ENCODE data around the gene LIN54.

LIN54 gene

DNA sequence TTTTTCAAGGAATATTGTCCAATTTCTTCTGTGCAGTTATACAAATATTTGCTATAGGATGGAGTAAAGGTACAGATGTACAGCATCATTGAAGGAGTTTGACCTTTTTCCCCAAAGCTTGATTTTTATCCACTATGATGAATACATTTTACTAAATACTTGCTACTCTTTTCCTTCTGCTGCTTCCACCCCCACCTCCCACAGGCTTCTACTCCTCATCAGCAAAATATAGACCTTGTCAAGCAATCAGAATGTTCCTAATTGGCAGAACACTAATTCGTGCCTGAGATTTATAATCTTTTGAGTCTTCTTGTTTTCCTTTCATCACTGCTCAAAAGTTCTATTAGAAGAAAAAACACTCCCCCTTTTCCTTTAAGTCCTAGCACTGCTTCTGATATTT is 113.9 kb downstream of the LIN54 start:
- Histone ChIP-seq H3K4me3 (ENCODE audit: low read length in 2 of 2) (no peak overlapping the region), H3K27me3 (ENCODE audit: control insufficient read depth in 2 of 2, insufficient read depth in 2 of 2, low read length in 2 of 2) (no peaks in the 10 kb centered on the region)

GRCh38 chr4:82893942-82894341 is 116.7 kb downstream of the LIN54 start:
- H3K9ac ChIP-seq (ENCODE audit: low read depth in 1 of 2, low read length in 2 of 2) = no peak overlapping the region
- H3K27ac ChIP-seq (ENCODE audit: low read depth in 2 of 2, low read length in 2 of 2) = no peak overlapping the region
- H3K27me3 ChIP-seq (ENCODE audit: control insufficient read depth in 2 of 2, insufficient read depth in 2 of 2, low read length in 2 of 2) = no peaks in the 10 kb centered on the region
- no peaks in the 10 kb centered on the region for H3K9me3 ChIP-seq (ENCODE audit: control insufficient read depth in 2 of 2, low read length in 2 of 2)
- H3K36me3 ChIP-seq (ENCODE audit: control insufficient read depth in 2 of 2, insufficient read depth in 2 of 2, low read length in 2 of 2) = peaks cover 15 to 23% of the 10 kb centered on the region in 2 donors
- H3K4me1 ChIP-seq (ENCODE audit: control insufficient read depth in 2 of 2, insufficient read depth in 2 of 2, low read length in 2 of 2) = peaks cover 12 to 22% of the 10 kb centered on the region in 2 donors
- H3K4me3 ChIP-seq (ENCODE audit: low read length in 2 of 2) = no peak overlapping the region

More for the DNA sequence above, 113.9 kb downstream of the LIN54 start:
- Histone ChIP-seq H3K4me1 (ENCODE audit: control insufficient read depth in 2 of 2, insufficient read depth in 2 of 2, low read length in 2 of 2) (peaks cover 4 to 21% of the 10 kb centered on the region in 2 donors), H3K9me3 (ENCODE audit: control insufficient read depth in 2 of 2, low read length in 2 of 2) (no peaks in the 10 kb centered on the region), H3K36me3 (ENCODE audit: control insufficient read depth in 2 of 2, insufficient read depth in 2 of 2, low read length in 2 of 2) (peaks cover 15 to 23% of the 10 kb centered on the region in 2 donors), H3K9ac (ENCODE audit: low read depth in 1 of 2, low read length in 2 of 2) (no peak overlapping the region), H3K27ac (ENCODE audit: low read depth in 2 of 2, low read length in 2 of 2) (no peak overlapping the region)

- Histone ChIP-seq H3K9ac (ENCODE audit: low read depth in 1 of 2, low read length in 2 of 2) (no peak overlapping the region), H3K4me3 (ENCODE audit: low read length in 2 of 2) (no peak overlapping the region), H3K9me3 (ENCODE audit: control insufficient read depth in 2 of 2, low read length in 2 of 2) (no peaks in the 10 kb centered on the region), H3K36me3 (ENCODE audit: control insufficient read depth in 2 of 2, insufficient read depth in 2 of 2, low read length in 2 of 2) (peaks cover 15 to 23% of the 10 kb centered on the region in 2 donors), H3K27ac (ENCODE audit: low read depth in 2 of 2, low read length in 2 of 2) (no peak overlapping the region), H3K27me3 (ENCODE audit: control insufficient read depth in 2 of 2, insufficient read depth in 2 of 2, low read length in 2 of 2) (no peaks in the 10 kb centered on the region), H3K4me1 (ENCODE audit: control insufficient read depth in 2 of 2, insufficient read depth in 2 of 2, low read length in 2 of 2) (peaks cover 15 to 17% of the 10 kb centered on the region in 2 donors)
Observed at GRCh38 chr4:82892467-82892802, 118.2 kb downstream of the LIN54 start.

GRCh38 chr4:82891707-82892466 is 118.7 kb downstream of the LIN54 start:
- no peaks in the 10 kb centered on the region for H3K9me3 ChIP-seq (ENCODE audit: control insufficient read depth in 2 of 2, low read length in 2 of 2)
- peaks cover 14 to 21% of the 10 kb centered on the region in 2 donors for H3K36me3 ChIP-seq (ENCODE audit: control insufficient read depth in 2 of 2, insufficient read depth in 2 of 2, low read length in 2 of 2)
- peak overlapping the region; percentile 99 for H3K27ac ChIP-seq (ENCODE audit: low read depth in 2 of 2, low read length in 2 of 2)
- peak overlapping the region; percentile 98 to 99 for H3K9ac ChIP-seq (ENCODE audit: low read depth in 1 of 2, low read length in 2 of 2)
- H3K27me3 ChIP-seq (ENCODE audit: control insufficient read depth in 2 of 2, insufficient read depth in 2 of 2, low read length in 2 of 2) = no peaks in the 10 kb centered on the region
- H3K4me3 ChIP-seq (ENCODE audit: low read length in 2 of 2) = peak overlapping the region; percentile 94
- peaks cover 15 to 17% of the 10 kb centered on the region in 2 donors for H3K4me1 ChIP-seq (ENCODE audit: control insufficient read depth in 2 of 2, insufficient read depth in 2 of 2, low read length in 2 of 2)

DNA sequence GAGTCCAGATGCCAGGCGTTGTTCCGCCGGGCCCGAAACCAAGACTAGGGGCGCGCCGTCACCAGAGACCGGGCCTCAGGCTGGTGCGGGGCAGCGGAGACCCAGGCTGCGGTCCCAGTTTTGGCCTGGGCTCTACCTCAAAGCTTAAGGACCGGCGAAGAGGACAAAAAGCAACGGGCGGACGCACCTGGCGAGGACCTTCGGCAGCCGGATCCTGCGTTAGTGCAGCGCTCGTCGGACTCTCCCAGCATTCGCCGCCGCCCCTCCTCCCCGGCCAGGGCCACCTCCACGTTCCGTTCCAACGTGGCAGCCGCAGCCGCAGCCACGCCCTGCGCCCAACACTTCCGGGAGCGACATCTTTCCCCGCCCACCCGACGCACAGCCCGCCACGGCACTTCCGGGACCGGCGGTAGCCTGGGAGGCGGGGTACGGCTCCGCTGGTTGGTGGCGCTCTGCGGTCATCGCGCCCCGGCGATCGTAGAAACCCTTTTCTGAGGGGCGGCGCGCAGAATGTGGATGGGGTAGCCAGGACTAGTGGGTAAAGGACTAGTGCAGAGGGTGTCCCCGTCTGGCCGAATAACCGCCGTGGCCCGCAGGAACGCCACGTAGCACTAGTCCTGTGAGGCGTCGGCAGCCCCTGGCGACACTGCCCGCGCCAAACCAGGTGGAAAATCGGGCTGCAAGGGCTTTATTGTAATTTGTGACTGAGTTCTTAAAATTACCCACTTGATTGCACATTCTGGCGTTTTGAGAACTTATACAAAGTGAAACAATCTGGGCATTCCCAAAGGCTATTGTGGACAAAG is 119.5 kb downstream of the LIN54 start, which contains the start of gene SEC31A:
Gene SEC31A, minus strand, starts transcription at position 253 of the 806 bp plus-strand sequence. CDS start 9,217 bp downstream, outside the sequence.
- H3K27me3 ChIP-seq (ENCODE audit: control insufficient read depth in 2 of 2, insufficient read depth in 2 of 2, low read length in 2 of 2) = no peaks in the 10 kb centered on the region
- H3K4me1 ChIP-seq (ENCODE audit: control insufficient read depth in 2 of 2, insufficient read depth in 2 of 2, low read length in 2 of 2) = peaks cover 19 to 23% of the 10 kb centered on the region in 2 donors
- no peaks in the 10 kb centered on the region for H3K9me3 ChIP-seq (ENCODE audit: control insufficient read depth in 2 of 2, low read length in 2 of 2)
- peak within 1 kb of the TSS; percentile 94 for H3K4me3 ChIP-seq (ENCODE audit: low read length in 2 of 2)
- peak within 1 kb of the TSS; percentile 99 for H3K27ac ChIP-seq (ENCODE audit: low read depth in 2 of 2, low read length in 2 of 2)
- peaks cover 13 to 17% of the 10 kb centered on the region in 2 donors for H3K36me3 ChIP-seq (ENCODE audit: control insufficient read depth in 2 of 2, insufficient read depth in 2 of 2, low read length in 2 of 2)
- peak within 1 kb of the TSS; percentile 98 to 99 for H3K9ac ChIP-seq (ENCODE audit: low read depth in 1 of 2, low read length in 2 of 2)

GRCh38 chr4:82890528-82890900 is 120.1 kb downstream of the LIN54 start:
- Histone ChIP-seq H3K4me3 (ENCODE audit: low read length in 2 of 2) (peak overlapping the region; percentile 94), H3K27ac (ENCODE audit: low read depth in 2 of 2, low read length in 2 of 2) (peak overlapping the region; percentile 99), H3K27me3 (ENCODE audit: control insufficient read depth in 2 of 2, insufficient read depth in 2 of 2, low read length in 2 of 2) (no peaks in the 10 kb centered on the region), H3K4me1 (ENCODE audit: control insufficient read depth in 2 of 2, insufficient read depth in 2 of 2, low read length in 2 of 2) (peaks cover 20 to 29% of the 10 kb centered on the region in 2 donors), H3K9ac (ENCODE audit: low read depth in 1 of 2, low read length in 2 of 2) (peak overlapping the region; percentile 98 to 99), H3K9me3 (ENCODE audit: control insufficient read depth in 2 of 2, low read length in 2 of 2) (no peaks in the 10 kb centered on the region), H3K36me3 (ENCODE audit: control insufficient read depth in 2 of 2, insufficient read depth in 2 of 2, low read length in 2 of 2) (peaks cover 13 to 15% of the 10 kb centered on the region in 2 donors)

DNA sequence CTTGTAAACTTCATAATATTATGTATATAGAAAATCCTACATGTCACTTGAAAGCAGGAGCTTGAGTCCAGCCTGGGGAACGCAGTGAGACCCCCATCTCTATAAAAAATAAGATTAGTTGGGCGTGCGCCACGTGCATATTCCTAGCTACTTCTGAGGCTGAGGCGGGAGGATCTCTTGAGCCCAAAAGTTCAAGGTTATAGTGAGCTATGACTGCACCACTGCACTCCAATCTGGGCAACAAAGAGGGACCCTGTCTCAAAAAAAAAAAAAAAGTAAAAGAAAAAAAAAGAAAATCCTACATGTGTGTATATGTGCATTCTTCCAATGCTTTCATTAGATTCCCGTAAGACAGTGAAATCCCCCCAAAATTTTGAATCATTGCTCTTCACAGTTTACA is 121.3 kb downstream of the LIN54 start:
- peaks cover 9 to 11% of the 10 kb centered on the region in 2 donors for H3K36me3 ChIP-seq (ENCODE audit: control insufficient read depth in 2 of 2, insufficient read depth in 2 of 2, low read length in 2 of 2)
- peak overlapping the region; percentile 94 for H3K4me3 ChIP-seq (ENCODE audit: low read length in 2 of 2)
- no peaks in the 10 kb centered on the region for H3K27me3 ChIP-seq (ENCODE audit: control insufficient read depth in 2 of 2, insufficient read depth in 2 of 2, low read length in 2 of 2)
- no peaks in the 10 kb centered on the region for H3K9me3 ChIP-seq (ENCODE audit: control insufficient read depth in 2 of 2, low read length in 2 of 2)
- H3K4me1 ChIP-seq (ENCODE audit: control insufficient read depth in 2 of 2, insufficient read depth in 2 of 2, low read length in 2 of 2) = peaks cover 20 to 29% of the 10 kb centered on the region in 2 donors
- no peak overlapping the region for H3K27ac ChIP-seq (ENCODE audit: low read depth in 2 of 2, low read length in 2 of 2)
- H3K9ac ChIP-seq (ENCODE audit: low read depth in 1 of 2, low read length in 2 of 2) = peak overlapping the region in 1 of 2 donors; percentile 98

DNA sequence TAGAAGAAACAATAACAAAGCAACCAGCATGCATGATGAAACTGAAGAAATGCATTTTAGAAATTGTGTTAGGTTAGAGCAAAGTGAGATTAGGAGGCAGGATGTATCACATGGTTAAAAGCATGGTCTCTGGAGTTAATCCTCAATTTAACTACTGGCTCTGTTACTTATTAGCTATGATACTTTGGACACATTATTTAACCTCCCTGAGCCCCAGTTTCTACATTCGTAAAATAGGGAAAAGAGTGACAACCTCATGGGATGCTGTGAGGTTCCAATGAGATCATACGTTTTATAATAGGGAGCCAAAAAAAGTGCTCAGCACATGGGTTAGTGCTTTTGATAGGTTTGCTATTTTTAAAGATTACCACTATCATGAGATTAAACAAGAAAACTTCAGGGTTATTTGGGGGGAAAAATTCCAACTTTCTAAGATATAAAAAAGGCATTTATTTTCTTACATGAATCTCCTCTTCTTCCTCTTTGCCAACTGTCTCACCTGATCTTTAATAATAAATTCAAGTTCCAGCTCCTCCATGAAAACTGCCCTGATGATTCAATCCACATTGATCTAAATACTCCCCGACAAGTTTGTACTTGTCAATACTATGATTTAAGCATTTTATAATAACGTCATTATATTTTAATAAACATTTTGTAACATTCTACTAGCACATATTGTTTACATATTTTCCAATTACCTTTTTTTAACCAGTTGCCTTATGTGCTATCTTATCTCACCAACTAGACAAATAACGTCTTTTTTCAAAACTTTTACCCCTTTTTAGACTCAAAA is 124.3 kb downstream of the LIN54 start:
- no peak overlapping the region for H3K27ac ChIP-seq (ENCODE audit: low read depth in 2 of 2, low read length in 2 of 2)
- no peaks in the 10 kb centered on the region for H3K27me3 ChIP-seq (ENCODE audit: control insufficient read depth in 2 of 2, insufficient read depth in 2 of 2, low read length in 2 of 2)
- no peak overlapping the region for H3K9ac ChIP-seq (ENCODE audit: low read depth in 1 of 2, low read length in 2 of 2)
- H3K36me3 ChIP-seq (ENCODE audit: control insufficient read depth in 2 of 2, insufficient read depth in 2 of 2, low read length in 2 of 2) = peaks cover 3 to 4% of the 10 kb centered on the region in 2 donors
- H3K4me3 ChIP-seq (ENCODE audit: low read length in 2 of 2) = no peak overlapping the region
- H3K4me1 ChIP-seq (ENCODE audit: control insufficient read depth in 2 of 2, insufficient read depth in 2 of 2, low read length in 2 of 2) = peaks cover 12 to 24% of the 10 kb centered on the region in 2 donors
- H3K9me3 ChIP-seq (ENCODE audit: control insufficient read depth in 2 of 2, low read length in 2 of 2) = no peaks in the 10 kb centered on the region

GRCh38 chr4:82885410-82885809 is 125.2 kb downstream of the LIN54 start:
- Histone ChIP-seq H3K9me3 (ENCODE audit: control insufficient read depth in 2 of 2, low read length in 2 of 2) (no peaks in the 10 kb centered on the region), H3K4me1 (ENCODE audit: control insufficient read depth in 2 of 2, insufficient read depth in 2 of 2, low read length in 2 of 2) (peaks cover 12 to 24% of the 10 kb centered on the region in 2 donors), H3K27ac (ENCODE audit: low read depth in 2 of 2, low read length in 2 of 2) (no peak overlapping the region), H3K36me3 (ENCODE audit: control insufficient read depth in 2 of 2, insufficient read depth in 2 of 2, low read length in 2 of 2) (peaks cover 3 to 9% of the 10 kb centered on the region in 2 donors), H3K27me3 (ENCODE audit: control insufficient read depth in 2 of 2, insufficient read depth in 2 of 2, low read length in 2 of 2) (no peaks in the 10 kb centered on the region), H3K4me3 (ENCODE audit: low read length in 2 of 2) (no peak overlapping the region), H3K9ac (ENCODE audit: low read depth in 1 of 2, low read length in 2 of 2) (no peak overlapping the region)
